CD4-positive, alpha-beta T cell treated with Interleukin-15 for 4 hours (primary cell): Measurements from ENCODE around the gene PRR20A.
"Not testable (repeated sequence)": the region's sequence is repeated elsewhere in the genome, so short reads cannot be mapped to it uniquely, and the experiment has no call there.

ENCODE experiments used
- DNase-seq: peaks from one replicate; pipeline ENCODE4 v3.0.0-alpha.2; 2020; ENCODE audit warnings: low spot score

Gene PRR20A

GRCh38 chr13:57140235-57140968 lies at the start of gene PRR20A:
Gene PRR20A (plus strand): TSS chr13:57140918. CDS start chr13:57141305, 387 bp downstream.
- not testable (repeated sequence) for DNase-seq

DNA sequence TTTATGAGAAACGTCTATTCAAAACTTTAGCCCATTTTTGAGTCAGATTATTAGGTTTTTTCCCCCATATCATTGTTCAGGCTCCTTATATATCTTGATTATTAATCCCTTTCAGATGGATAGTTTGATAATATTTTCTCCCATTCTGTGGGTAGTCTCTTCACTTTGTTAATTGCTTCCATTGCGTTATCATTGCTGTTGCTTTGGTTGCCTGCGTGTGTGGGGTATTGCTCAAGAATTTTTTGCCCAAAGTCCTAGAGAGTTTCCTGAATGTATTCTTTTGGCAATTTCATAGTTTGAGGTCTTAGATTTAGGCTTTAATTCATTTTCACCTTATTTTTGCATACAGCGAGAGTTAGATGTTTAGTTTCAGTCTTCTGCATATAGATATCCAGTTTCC lies 25.8 kb upstream of the PRR20A start:
- no peak for DNase-seq

GRCh38 chr13:57123681-57124080 lies 17.0 kb upstream of the PRR20A start:
- DNase-seq = no peak

- DNase-seq = no peak
Observed at GRCh38 chr13:57128909-57129308, 11.8 kb upstream of the PRR20A start.

DNA sequence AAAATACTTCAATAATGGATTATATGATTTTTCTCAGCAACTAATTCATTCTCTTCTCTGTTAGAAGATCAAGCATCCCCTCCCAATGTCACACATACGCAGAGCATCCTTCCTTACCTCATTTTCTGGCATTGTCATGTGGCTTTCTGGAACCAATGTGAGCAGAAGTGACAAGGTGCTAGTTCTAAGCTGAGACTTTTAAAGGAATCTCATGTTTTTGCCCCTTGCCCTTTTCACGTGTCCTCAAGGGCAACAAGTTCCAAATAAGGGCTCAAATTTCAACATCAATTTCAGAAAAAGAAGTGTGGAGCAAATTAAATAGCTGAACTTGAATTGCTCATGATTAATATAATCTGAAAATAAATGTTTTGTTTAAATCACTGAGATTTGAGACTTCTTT lies 4.6 kb upstream of the PRR20A start:
- no peak for DNase-seq

DNA sequence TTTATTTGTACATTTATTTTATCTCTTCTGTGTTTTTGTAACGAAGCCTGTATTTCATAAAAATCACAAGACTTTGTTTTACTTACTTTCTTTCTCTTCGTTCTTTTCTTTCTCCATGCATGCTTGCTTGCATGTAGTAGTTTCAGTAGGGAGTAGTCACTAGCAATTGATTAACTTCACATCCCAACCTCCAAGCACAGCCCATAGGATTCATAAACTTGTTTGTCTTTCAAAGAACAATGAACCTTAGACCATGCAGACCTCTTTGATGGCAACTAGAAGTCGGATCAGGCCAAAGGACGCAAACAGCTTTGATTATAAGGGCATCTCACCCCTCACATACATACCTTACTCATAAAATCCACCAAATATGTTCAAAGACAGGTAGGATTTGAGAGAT lies 3.1 kb upstream of the PRR20A start:
- no peak for DNase-seq

DNA sequence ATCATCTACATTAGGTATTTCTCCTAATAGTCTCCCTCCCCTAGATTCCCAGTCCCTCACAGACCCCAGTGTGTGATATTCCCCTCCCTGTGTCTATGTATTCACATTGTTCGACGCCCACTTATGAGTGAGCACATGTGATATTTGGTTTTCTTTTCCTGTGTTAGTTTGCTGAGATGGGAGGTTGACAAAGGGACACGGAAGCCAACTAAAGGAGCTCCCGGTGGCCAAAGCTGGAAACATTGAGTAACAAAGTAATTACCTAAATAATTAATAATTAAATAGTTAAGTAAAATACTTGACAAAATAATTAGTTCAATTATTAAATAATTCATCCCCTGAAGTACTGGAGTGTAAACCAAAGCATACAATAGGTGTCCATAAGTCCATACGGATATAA lies 1.7 kb upstream of the PRR20A start:
- DNase-seq = no peak

- DNase-seq = not testable (repeated sequence)
Observed at GRCh38 chr13:57139781-57140180, 937 bp upstream of the PRR20A start.

DNA sequence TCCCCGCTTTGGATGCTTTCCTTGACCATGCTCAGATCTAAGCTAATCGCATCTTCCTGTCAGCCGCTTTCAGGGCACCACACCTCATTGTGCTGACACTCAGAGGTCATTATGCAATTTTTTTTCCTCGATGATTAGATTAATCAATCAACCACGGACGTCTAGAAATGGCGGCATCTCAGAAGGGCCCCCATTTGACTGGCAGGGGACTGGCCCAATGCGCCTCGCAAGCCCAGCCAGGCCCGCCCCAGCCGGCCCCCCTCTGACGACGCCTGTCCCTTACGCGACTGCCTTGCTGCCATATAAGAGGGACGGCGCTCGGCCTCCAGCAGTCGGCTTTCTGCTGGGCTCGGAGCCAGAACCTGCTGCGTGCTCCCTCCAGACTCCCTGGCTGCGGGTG lies 6.5 kb downstream of the PRR20A start, which contains the start of gene PRR20B:
Gene PRR20B, plus strand, starts transcription at position 301 of the 400 bp plus-strand sequence. CDS start 387 bp downstream, outside the sequence.
- DNase-seq = not testable (repeated sequence)

GRCh38 chr13:57148106-57148505 lies 7.4 kb downstream of the PRR20A start:
- not testable (repeated sequence) for DNase-seq

- not testable (repeated sequence) for DNase-seq
Observed at GRCh38 chr13:57153761-57154160, 13.0 kb downstream of the PRR20A start, which contains the start of gene PRR20C. Gene PRR20C (plus strand): TSS chr13:57154061. CDS start chr13:57154448, 387 bp downstream.

DNA sequence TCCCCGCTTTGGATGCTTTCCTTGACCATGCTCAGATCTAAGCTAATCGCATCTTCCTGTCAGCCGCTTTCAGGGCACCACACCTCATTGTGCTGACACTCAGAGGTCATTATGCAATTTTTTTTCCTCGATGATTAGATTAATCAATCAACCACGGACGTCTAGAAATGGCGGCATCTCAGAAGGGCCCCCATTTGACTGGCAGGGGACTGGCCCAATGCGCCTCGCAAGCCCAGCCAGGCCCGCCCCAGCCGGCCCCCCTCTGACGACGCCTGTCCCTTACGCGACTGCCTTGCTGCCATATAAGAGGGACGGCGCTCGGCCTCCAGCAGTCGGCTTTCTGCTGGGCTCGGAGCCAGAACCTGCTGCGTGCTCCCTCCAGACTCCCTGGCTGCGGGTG lies 19.6 kb downstream of the PRR20A start, which contains the start of gene PRR20D:
Gene PRR20D, plus strand, starts transcription at position 301 of the 400 bp plus-strand sequence. CDS start 387 bp downstream, outside the sequence.
- DNase-seq = not testable (repeated sequence)

DNA sequence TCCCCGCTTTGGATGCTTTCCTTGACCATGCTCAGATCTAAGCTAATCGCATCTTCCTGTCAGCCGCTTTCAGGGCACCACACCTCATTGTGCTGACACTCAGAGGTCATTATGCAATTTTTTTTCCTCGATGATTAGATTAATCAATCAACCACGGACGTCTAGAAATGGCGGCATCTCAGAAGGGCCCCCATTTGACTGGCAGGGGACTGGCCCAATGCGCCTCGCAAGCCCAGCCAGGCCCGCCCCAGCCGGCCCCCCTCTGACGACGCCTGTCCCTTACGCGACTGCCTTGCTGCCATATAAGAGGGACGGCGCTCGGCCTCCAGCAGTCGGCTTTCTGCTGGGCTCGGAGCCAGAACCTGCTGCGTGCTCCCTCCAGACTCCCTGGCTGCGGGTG lies 26.2 kb downstream of the PRR20A start, which contains the start of gene PRR20E:
Gene PRR20E, plus strand, starts transcription at position 301 of the 400 bp plus-strand sequence. CDS start 387 bp downstream, outside the sequence.
- DNase-seq = not testable (repeated sequence)

- DNase-seq = no peak
Observed at GRCh38 chr13:57191667-57192066, 50.9 kb downstream of the PRR20A start.
